ENCODE results near the gene CCDC88A.
"Not testable (repeated sequence)": the region's sequence is repeated elsewhere in the genome, so short reads cannot be mapped to it uniquely, and the experiment has no call there.

CCDC88A gene

GRCh38 chr2:55296393-55296792 lies 123.3 kb downstream of the CCDC88A start:
- DNase-seq, result no peak

GRCh38 chr2:55283083-55283482 lies 136.6 kb downstream of the CCDC88A start:
- no peak for DNase-seq

GRCh38 chr2:55282110-55282917 lies 137.3 kb downstream of the CCDC88A start:
- DNase-seq, result peak; percentile 83

DNA sequence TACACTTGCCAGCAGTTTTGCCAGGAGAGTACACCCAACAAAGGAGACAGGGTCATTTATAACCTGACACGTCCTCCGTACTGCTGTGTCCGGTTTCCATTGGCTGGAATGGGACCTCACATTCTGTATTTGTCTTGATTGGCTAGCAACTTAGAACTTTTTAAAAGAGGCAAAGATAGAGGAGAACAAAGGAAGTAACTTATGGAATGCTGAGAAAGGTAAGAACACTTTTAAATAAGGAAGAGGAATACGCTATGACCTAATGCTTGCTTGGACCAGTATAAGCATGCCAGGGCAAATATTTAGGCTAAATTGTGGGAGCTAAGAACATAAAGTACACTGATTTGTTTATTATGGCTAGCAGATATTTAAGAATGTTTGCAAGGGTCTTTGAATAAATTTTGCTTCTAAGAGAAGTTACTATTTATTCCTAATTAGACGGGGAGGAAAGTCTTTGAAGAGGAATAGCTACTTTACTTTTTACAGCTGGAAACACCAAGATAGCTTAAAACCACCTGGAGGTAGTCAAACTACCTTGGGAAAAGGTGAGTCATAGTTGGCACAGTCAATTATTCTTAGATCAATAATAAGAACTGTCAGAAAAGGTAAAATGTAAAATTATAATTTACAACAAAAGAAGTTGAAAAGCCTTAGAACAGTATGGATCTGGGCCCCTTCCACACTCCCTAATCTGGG lies 138.7 kb downstream of the CCDC88A start:
- not testable (repeated sequence) for DNase-seq

DNA sequence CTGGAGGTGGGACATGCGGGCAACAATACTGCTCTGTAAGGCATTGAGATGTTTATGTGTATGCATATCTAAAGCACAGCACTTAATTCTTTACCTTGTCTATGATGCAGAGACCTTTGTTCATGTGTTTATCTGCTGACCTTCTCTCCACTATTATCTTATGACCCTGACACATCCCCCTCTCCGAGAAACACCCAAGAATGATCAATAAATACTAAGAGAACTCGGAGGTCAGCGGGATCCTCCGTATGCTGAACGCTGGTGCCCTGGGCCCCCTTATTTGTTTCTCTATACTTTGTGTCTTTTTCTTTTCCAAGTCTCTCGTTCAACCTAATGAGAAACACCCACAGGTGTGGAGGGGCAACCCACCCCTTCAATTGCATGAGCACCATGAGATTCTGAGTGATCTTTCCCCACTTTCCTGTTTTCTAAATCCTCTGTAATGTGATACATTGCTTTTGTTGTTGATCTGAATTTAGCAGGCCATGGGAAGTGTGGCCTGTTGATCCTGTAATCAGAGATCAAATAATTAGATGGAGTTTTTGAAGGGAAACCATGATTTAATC lies 139.7 kb downstream of the CCDC88A start:
- not testable (repeated sequence) for DNase-seq

GRCh38 chr2:55279214-55279835 lies 140.3 kb downstream of the CCDC88A start:
- DNase-seq, result not testable (repeated sequence)

- no peak for DNase-seq
Observed at GRCh38 chr2:55277310-55277709, 142.3 kb downstream of the CCDC88A start.

DNA sequence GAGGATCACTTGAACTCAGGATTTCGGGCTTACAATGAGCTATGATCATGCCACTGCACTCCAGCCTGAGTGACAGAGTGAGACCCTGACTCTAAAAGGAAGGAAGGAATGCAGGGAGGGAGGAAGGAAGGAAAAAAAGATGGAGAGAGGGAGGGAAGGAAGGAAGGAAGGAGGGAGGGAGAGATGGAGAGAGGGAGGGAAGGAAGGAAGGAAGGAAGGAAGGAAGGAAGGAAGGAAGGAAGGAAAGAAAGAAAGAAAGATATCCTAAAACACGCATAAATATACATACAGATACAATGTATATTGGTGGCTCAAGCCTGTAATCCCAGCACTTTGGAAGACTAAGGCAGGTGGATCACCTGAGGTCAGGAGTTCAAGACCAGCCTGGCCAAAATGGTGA lies 145.3 kb downstream of the CCDC88A start:
- not testable (repeated sequence) for DNase-seq

GRCh38 chr2:55269645-55269990 lies 150.0 kb downstream of the CCDC88A start:
- DNase-seq, result no peak

- peak; percentile 90 for DNase-seq
Observed at GRCh38 chr2:55268907-55269644, 150.6 kb downstream of the CCDC88A start, which contains the start of gene MTIF2. MTIF2 (minus strand) TSS chr2:55269231; CDS start chr2:55263858, 5,373 bp downstream.

GRCh38 chr2:55268288-55268906 lies 151.3 kb downstream of the CCDC88A start:
- DNase-seq, result no peak

- not testable (repeated sequence) for DNase-seq
Observed at GRCh38 chr2:55259586-55259985, 160.1 kb downstream of the CCDC88A start.

DNA sequence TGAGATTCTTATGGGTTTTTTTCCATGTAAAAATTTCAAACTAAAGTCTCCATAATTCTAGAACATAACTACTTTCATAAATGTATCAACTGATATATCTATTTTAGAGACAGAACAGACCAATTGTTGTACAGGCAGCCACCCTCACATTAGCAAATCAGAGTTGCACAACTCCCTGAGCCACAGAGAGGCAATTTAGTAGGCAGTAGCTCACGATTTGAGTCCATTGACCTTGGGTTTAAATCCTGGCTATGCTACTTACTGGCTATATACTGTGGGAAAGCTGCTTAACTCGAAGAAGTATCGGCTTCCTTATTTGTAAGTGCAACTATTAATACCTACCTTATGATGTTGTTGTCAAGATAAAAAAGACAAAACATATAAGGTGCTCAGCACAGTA lies 166.8 kb downstream of the CCDC88A start:
- DNase-seq, result no peak

GRCh38 chr2:55247025-55247424 lies 172.6 kb downstream of the CCDC88A start:
- no peak for DNase-seq

- no peak for DNase-seq
Observed at GRCh38 chr2:55245411-55245810, 174.2 kb downstream of the CCDC88A start.

- no peak for DNase-seq
Observed at GRCh38 chr2:55242617-55243016, 177.0 kb downstream of the CCDC88A start.

GRCh38 chr2:55241582-55241981 lies 178.1 kb downstream of the CCDC88A start:
- not testable (repeated sequence) for DNase-seq

DNA sequence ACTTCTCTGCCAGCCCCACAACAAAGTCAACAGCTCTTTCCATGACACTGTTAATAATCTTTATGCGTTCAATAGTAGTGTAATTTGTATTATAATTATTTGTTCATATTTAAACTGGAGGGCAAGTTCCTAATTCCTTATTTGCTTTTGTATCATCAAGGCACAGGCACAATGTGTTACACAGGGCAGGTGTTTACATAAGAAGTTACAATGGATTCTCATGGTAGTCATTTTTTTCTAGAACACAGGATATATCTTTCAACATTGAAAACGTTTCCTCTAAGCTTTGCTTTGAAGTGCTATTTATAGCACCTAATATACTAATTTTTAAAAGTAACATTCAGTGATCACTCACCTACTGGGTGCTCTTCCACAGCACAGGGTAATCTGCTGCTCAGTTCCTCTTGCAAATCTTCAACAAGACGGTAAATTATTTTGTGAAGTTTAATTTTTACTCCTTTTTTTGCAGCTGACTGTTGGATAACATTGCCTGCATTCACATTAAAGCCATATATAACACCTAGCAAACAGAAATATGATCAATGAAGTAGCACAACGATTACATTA lies 179.9 kb downstream of the CCDC88A start:
- DNase-seq, result no peak
